K562 (cell line): ENCODE measurements around the gene SPEG. TPM values are rescaled to one million over a fixed set of nuclear protein-coding genes. Genes with fewer than 3 reads are reported as not detected.
A peak's percentile ranks its signal among the peaks of the same experiment; 100 is the strongest.

ENCODE experiments used
- E2F6 ChIP-seq, 2 experiments: IDR thresholded peaks; 2 replicates each; pipeline ENCODE4 v1.6.1; 2011; ENCODE audit warnings: borderline replicate concordance in 1 of 2, control low read depth in 1 of 2, low read depth in 1 of 2, low read length in 1 of 2, mild to moderate bottlenecking in 1 of 2, mixed read lengths in 1 of 2, moderate library complexity in 1 of 2; ENCODE audit not compliant: insufficient read depth in 1 of 2, insufficient read length in 1 of 2, poor library complexity in 1 of 2, severe bottlenecking in 1 of 2; ENCODE audit errors: extremely low read depth in 1 of 2
- EWSR1 ChIP-seq: fragments of 450-650 bp; IDR thresholded peaks from 2 replicates; pipeline ENCODE4 v1.6.1; 2018; ENCODE audit warnings: borderline replicate concordance, mild to moderate bottlenecking, low read depth, moderate library complexity; ENCODE audit not compliant: partially characterized antibody
- HMGN3 ChIP-seq: IDR thresholded peaks from 2 replicates; pipeline ENCODE4 v1.6.1; 2011; ENCODE audit warnings: borderline replicate concordance, low read depth, mild to moderate bottlenecking, mixed read lengths, low read length; ENCODE audit not compliant: insufficient read length; ENCODE audit errors: extremely low read depth
- JUND ChIP-seq, 2 experiments: IDR thresholded peaks; 2 replicates in 1 of 2; 3 replicates in 1 of 2; pipeline ENCODE4 v1.6.1; 2011; ENCODE audit warnings: borderline replicate concordance in 2 of 2, low read depth in 2 of 2, low read length in 2 of 2, improper control_type of control experiment in 1 of 2, missing biosample characterization in 1 of 2, missing genetic modification characterization in 1 of 2, missing genetic modification reagents in 1 of 2
- MNT ChIP-seq, 2 experiments: fragments of 450-650 bp; conservative IDR thresholded peaks; 2 replicates each; pipeline ENCODE4 v1.6.1; 2017; ENCODE audit warnings: mild to moderate bottlenecking in 2 of 2, moderate library complexity in 2 of 2
- MXD1 ChIP-seq: fragments of 250-450 bp; sonication (Bioruptor Pico); IDR thresholded peaks from 2 replicates; pipeline ENCODE4 v1.8.0; 2021; ENCODE audit warnings: borderline replicate concordance, mild to moderate bottlenecking, moderate library complexity; ENCODE audit not compliant: poor library complexity, severe bottlenecking
- SMARCA4 ChIP-seq: fragments of 450-650 bp; IDR thresholded peaks from 2 replicates; pipeline ENCODE4 v1.6.1; 2016
- SMC3 ChIP-seq: conservative IDR thresholded peaks from 2 replicates; pipeline ENCODE4 v1.6.1; 2011; ENCODE audit warnings: low read depth, low read length, improper control_type of control experiment; ENCODE audit not compliant: insufficient read depth
- SRF ChIP-seq, 2 experiments: fragments of 250-450, 450-650 bp in 1 of 2; sonication (Bioruptor Pico) in 1 of 2; sonication (generic) in 1 of 2; formaldehyde crosslinking; IDR thresholded peaks; 2 replicates each; pipeline versions ENCODE4 v1.5.0 to v1.5.1; 2020 to 2022; ENCODE audit warnings: mild to moderate bottlenecking in 1 of 2, missing genetic modification reagents in 1 of 2
- ZBTB7A ChIP-seq: IDR thresholded peaks from 2 replicates; pipeline ENCODE4 v1.6.1; 2011; ENCODE audit warnings: low read depth, mild to moderate bottlenecking, low read length, moderate library complexity, borderline replicate concordance; ENCODE audit not compliant: control insufficient read depth
- ZFX ChIP-seq: sonication (generic); formaldehyde crosslinking; IDR thresholded peaks from 2 replicates; pipeline ENCODE4 v1.8.0; 2022; ENCODE audit warnings: mild to moderate bottlenecking, missing genetic modification reagents, moderate library complexity
- ZNF592 ChIP-seq: fragments of 450-650 bp; IDR thresholded peaks from 2 replicates; pipeline ENCODE4 v1.6.1; 2017; ENCODE audit warnings: antibody characterized with exemption, mild to moderate bottlenecking
- ZNF766 ChIP-seq: fragments of 200-800 bp; sonication (Bioruptor generic); conservative IDR thresholded peaks from 2 replicates; pipeline ENCODE4 v1.6.1; 2016; ENCODE audit warnings: missing genetic modification characterization, missing compliant biosample characterization
- ZNF785 ChIP-seq: fragments of 250-450 bp; sonication (Bioruptor Pico); IDR thresholded peaks from 2 replicates; pipeline ENCODE4 v1.4.0; 2020; ENCODE audit warnings: mild to moderate bottlenecking
- polyA plus RNA-seq, 8 experiments: library from polyadenylated mRNA; depleted of rRNA in 4 of 8; stranded (reverse) in 5 of 8; unstranded in 3 of 8; fragments of >200 nt; fragmentation: Nextera tagmentation in 2 of 8; fragmentation: Illumina TruSeq in 1 of 8; extraction: Ambion mirVana in 2 of 8; extraction: Trizol in 1 of 8; gene quantifications; 2 replicates each; pipeline versions ENCODE4 v1.2.1 to v1.2.3, GENCODE V29; 2011 to 2014; ENCODE audit warnings: inconsistent platforms in 1 of 8, missing spikeins in 1 of 8
- total RNA-seq, 7 experiments: library from RNA; depleted of rRNA in 6 of 7; stranded (reverse); fragments of >200 nt in 6 of 7; fragmentation: Illumina TruSeq in 2 of 7; extraction: Trizol in 2 of 7; gene quantifications; 2 replicates each; pipeline versions ENCODE4 v1.2.1 to v1.2.3, GENCODE V29; 2011 to 2021; ENCODE audit warnings: low replicate concordance in 1 of 7

Gene SPEG
- total and polyA plus RNA-seq, 9 of the 15 experiments (the other 6 are each of a cell fraction or from before 2014, with no cell fraction given), result 0.49 to 8.7 (median 3.0) TPM

GRCh38 chr2:219522111-219523030, 87.7 kb downstream of the SPEG start (continued):
- TF ChIP-seq ZNF766 (CRISPR knock-in tag) (peak; percentile 45; the same call in 1 of the 2 replicates), SMARCA4 (peak; percentile 50), SMC3 (no peak), MXD1 (CRISPR knock-in tag) (no peak), MNT (conservative IDR thresholded peaks at IDR 0.05) (no peak), ZFX (CRISPR knock-in tag) (peak; percentile 77), SRF (CRISPR knock-in tag; IDR thresholded peaks at IDR 0.05) (no peak), ZNF785 (CRISPR knock-in tag) (no peak), E2F6 (IDR thresholded peaks at IDR 0.05; ENCODE audit: borderline replicate concordance in 1 of 2, extremely low read depth in 1 of 2, insufficient read depth in 1 of 2, insufficient read length in 1 of 2, low read depth in 1 of 2, low read length in 1 of 2, poor library complexity in 1 of 2, severe bottlenecking in 1 of 2) (peak; percentile 42 to 86), ZNF592 (peak; percentile 56), JUND (IDR thresholded peaks at IDR 0.05; ENCODE audit: borderline replicate concordance, low read depth, low read length) (peak; percentile 74), JUND (tag; IDR thresholded peaks at IDR 0.05; ENCODE audit: borderline replicate concordance, low read depth, low read length) (no peak; the same call in 2 of the 3 replicates), ZBTB7A (peak; percentile 78), HMGN3 (no peak), EWSR1 (no peak)
